SU-DHL-6 (cell line): ENCODE measurements around the gene FAT1.

Experiments
- H2AFZ ChIP-seq: fragments of 200-600 bp; sonication (generic); 2 replicates; pipeline ENCODE4 v1.6.1; 2014; ENCODE audit warnings: low read depth, mild to moderate bottlenecking, moderate library complexity, mixed read lengths, antibody characterized with exemption, low read length; ENCODE audit not compliant: severe bottlenecking
- H3F3A ChIP-seq: fragments of 200-600 bp; shearing (Covaris generic); 2 replicates; pipeline ENCODE4 v1.6.0; 2016; ENCODE audit warnings: antibody characterized with exemption, mild to moderate bottlenecking; ENCODE audit not compliant: insufficient read depth
- H3K27ac ChIP-seq: fragments of 200-600 bp; sonication (generic); 2 replicates; pipeline ENCODE4 v1.5.1; 2016; ENCODE audit warnings: low read depth, mild to moderate bottlenecking, low read length, moderate library complexity, mixed read lengths
- H3K27me3 ChIP-seq: fragments of 200-600 bp; sonication (generic), shearing (Covaris generic); 2 replicates; pipeline ENCODE4 v1.6.0; 2014; ENCODE audit warnings: mild to moderate bottlenecking, low read length
- H3K36me3 ChIP-seq: fragments of 200-600 bp; sonication (generic); 2 replicates; pipeline ENCODE4 v1.6.1; 2014; ENCODE audit warnings: mild to moderate bottlenecking, low read length, mixed read lengths
- H3K4me2 ChIP-seq: fragments of 300-600, 200-600 bp; shearing (Covaris generic), sonication (generic); 2 replicates; pipeline ENCODE4 v1.6.0; 2014; ENCODE audit warnings: low read length, low read depth, mild to moderate bottlenecking; ENCODE audit not compliant: poor library complexity, severe bottlenecking
- H3K4me3 ChIP-seq: fragments of 200-600 bp; sonication (generic); 2 replicates; pipeline ENCODE4 v1.5.1; 2014; ENCODE audit warnings: antibody characterized with exemption, low read length, mild to moderate bottlenecking, mixed read lengths; ENCODE audit not compliant: insufficient read depth, poor library complexity, severe bottlenecking
- H3K79me2 ChIP-seq: fragments of 200-600 bp; sonication (generic); 2 replicates; pipeline ENCODE4 v1.6.1; 2014; ENCODE audit warnings: mild to moderate bottlenecking, low read length, moderate library complexity; ENCODE audit not compliant: insufficient read depth
- H3K9ac ChIP-seq: fragments of 200-600 bp; sonication (generic); 2 replicates; pipeline ENCODE4 v1.7.0; 2014; ENCODE audit warnings: mild to moderate bottlenecking, low read length
- H3K9me2 ChIP-seq: fragments of 200-600 bp; sonication (generic); replicated peaks from 2 replicates; pipeline ENCODE4 v1.6.1; 2014; ENCODE audit warnings: low read length; ENCODE audit not compliant: insufficient read depth
- H3K9me3 ChIP-seq: fragments of 200-600 bp; sonication (generic); 2 replicates; pipeline ENCODE4 v1.6.1; 2014; ENCODE audit warnings: low read length, mixed read lengths; ENCODE audit not compliant: insufficient read depth
- H4K20me1 ChIP-seq: fragments of 200-600 bp; sonication (generic); 2 replicates; pipeline ENCODE4 v1.6.1; 2014; ENCODE audit warnings: low read depth, mild to moderate bottlenecking, antibody characterized with exemption, low read length, moderate library complexity, mixed read lengths
- EZH2phosphoT487 ChIP-seq: fragments of 200-600 bp; sonication (generic), shearing (Covaris generic); conservative IDR thresholded peaks from 2 replicates; pipeline ENCODE4 v1.6.1; 2018; ENCODE audit warnings: mild to moderate bottlenecking, antibody characterized with exemption, low read length, moderate library complexity, mixed read lengths
- TF ChIP-seq, protein P1 (sequence below): fragments of 200-600 bp; sonication (generic); IDR thresholded peaks from one replicate; pipeline ENCODE4 v1.5.1; 2017; ENCODE audit warnings: antibody characterized with exemption, mild to moderate bottlenecking, low read length, moderate library complexity; ENCODE audit not compliant: insufficient read depth, poor library complexity, severe bottlenecking

Gene FAT1

DNA sequence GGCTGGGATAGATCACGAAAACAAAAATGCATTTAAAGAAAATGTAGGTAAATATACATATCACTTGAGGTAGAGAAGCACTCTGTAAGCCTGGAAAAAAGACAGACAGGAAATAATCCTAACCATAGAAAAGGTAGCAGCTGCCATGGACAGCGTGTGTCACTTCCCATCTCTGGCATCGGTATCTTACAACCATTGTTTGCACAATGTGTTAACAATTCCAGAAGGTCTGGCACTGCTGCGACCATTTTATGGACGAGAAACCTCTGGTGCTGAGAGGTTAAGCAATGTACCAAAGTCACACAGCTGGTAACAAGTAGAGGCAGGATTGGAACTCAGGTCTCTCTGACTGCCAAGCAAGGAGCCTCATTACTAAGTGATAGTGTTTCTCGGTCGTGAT lies 166.6 kb downstream of the FAT1 start:
- no peak overlapping the region for H2AFZ ChIP-seq
- H3K4me3 ChIP-seq, result no peak overlapping the region
- TF ChIP-seq EZH2phosphoT487, result no peak
- TF ChIP-seq, protein P1, sequence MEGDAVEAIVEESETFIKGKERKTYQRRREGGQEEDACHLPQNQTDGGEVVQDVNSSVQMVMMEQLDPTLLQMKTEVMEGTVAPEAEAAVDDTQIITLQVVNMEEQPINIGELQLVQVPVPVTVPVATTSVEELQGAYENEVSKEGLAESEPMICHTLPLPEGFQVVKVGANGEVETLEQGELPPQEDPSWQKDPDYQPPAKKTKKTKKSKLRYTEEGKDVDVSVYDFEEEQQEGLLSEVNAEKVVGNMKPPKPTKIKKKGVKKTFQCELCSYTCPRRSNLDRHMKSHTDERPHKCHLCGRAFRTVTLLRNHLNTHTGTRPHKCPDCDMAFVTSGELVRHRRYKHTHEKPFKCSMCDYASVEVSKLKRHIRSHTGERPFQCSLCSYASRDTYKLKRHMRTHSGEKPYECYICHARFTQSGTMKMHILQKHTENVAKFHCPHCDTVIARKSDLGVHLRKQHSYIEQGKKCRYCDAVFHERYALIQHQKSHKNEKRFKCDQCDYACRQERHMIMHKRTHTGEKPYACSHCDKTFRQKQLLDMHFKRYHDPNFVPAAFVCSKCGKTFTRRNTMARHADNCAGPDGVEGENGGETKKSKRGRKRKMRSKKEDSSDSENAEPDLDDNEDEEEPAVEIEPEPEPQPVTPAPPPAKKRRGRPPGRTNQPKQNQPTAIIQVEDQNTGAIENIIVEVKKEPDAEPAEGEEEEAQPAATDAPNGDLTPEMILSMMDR, result no peak
- H3F3A ChIP-seq, result no peaks in the 10 kb centered on the region
- H3K9me3 ChIP-seq, result no peaks in the 10 kb centered on the region
- no peak overlapping the region for H3K9ac ChIP-seq
- H3K4me2 ChIP-seq, result no peak overlapping the region
- no peaks in the 10 kb centered on the region for H3K79me2 ChIP-seq
- no peaks in the 10 kb centered on the region for H3K36me3 ChIP-seq
- H3K9me2 ChIP-seq, result no peaks in the 10 kb centered on the region
- no peak overlapping the region for H3K27ac ChIP-seq
- no peaks in the 10 kb centered on the region for H3K27me3 ChIP-seq
- H4K20me1 ChIP-seq, result no peaks in the 10 kb centered on the region

DNA sequence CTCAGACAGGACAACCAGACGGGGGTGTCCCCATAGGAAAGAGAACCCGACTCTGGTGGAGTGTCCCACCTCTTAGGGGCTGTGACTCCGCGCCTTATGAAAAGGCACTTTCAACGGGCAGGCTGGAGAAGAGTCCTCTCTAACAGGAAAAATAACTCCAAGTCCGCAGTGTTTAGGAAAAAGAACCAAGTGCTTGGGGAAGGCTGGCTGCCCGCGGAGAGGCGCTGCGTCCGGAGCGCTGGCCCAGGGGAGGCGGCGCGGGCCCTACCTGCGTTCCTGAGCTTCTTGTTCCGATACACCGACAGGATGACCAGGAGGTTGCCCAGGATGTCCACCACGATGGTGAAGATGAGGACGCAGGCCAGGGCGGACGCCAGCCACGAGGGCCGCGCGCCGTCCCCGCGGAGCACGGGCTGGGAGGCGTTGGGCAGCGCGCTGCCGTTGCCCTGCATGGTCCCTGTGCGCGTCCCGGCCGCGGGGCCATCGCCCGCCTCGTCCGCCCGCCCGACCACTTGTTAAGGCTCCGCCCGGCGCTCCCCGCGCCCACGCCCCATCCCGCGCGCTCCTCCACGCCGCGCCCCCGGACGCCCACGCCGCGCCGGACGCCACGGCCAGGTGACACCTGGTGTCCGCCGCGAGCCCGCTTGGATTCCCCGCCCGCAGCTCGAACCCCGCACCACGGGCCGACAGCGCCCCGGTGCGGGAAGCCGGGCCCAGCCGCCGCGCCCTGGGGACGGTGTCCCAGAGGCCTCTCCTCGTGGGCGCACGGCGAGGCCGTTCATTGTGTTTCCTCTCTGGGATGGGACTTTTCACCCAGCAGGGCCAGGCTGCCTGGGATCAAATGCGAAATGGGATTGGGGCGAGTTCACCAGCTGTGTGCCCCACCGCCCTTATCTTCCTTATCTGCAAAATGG lies 168.5 kb downstream of the FAT1 start, which contains the start of gene MTNR1A:
TSS of gene MTNR1A (minus strand) at position 654 of the 914 bp plus-strand sequence. CDS start at position 452, 202 bp downstream.
- Histone ChIP-seq H3K4me2 (no peak within 1 kb of the TSS), H3K4me3 (no peak within 1 kb of the TSS), H2AFZ (no peak within 1 kb of the TSS), H3K9ac (no peak within 1 kb of the TSS), H3F3A (no peaks in the 10 kb centered on the region), H3K36me3 (no peaks in the 10 kb centered on the region), H3K27ac (no peak within 1 kb of the TSS), H3K79me2 (no peaks in the 10 kb centered on the region), H3K9me2 (no peaks in the 10 kb centered on the region), H4K20me1 (no peaks in the 10 kb centered on the region), H3K27me3 (no peaks in the 10 kb centered on the region), H3K9me3 (no peaks in the 10 kb centered on the region)
- no peak for TF ChIP-seq EZH2phosphoT487
- TF ChIP-seq, protein P1, result no peak

DNA sequence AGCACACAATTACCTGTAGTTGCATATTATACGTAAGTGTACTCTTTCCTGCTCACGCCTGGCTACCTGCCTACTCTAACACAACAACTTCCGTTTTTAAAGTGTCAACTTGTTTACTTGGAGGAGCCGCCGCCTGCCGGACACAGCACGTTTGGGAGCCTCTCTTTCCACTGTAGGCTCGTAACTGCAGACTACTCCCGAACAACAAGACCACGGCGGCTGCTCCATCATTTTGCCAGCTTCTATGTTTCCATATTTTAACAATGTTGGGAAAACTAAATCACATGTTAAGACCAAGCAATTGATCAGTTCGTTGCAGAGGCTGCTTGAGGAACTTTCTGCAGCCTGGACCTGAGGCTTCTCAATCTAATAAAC lies 169.1 kb downstream of the FAT1 start:
- Histone ChIP-seq H3K9me2 (no peaks in the 10 kb centered on the region), H4K20me1 (no peaks in the 10 kb centered on the region), H3K9me3 (no peaks in the 10 kb centered on the region), H3K27me3 (no peaks in the 10 kb centered on the region), H3K4me3 (no peak overlapping the region), H3K9ac (no peak overlapping the region), H3F3A (no peaks in the 10 kb centered on the region), H3K27ac (no peak overlapping the region), H3K79me2 (no peaks in the 10 kb centered on the region), H2AFZ (no peak overlapping the region), H3K4me2 (no peak overlapping the region), H3K36me3 (no peaks in the 10 kb centered on the region)
- TF ChIP-seq, protein P1, result no peak
- TF ChIP-seq EZH2phosphoT487, result no peak
